GM23338 (cell line): ENCODE measurements around the gene KIF17. TPM values are rescaled to one million over a fixed set of nuclear protein-coding genes. Genes with fewer than 3 reads are reported as not detected.

Experiments
- ATAC-seq: fragments of 200-7000 bp; cut with Tn5 transposase; 3 replicates; pipeline ENCODE4 v1.9.1; 2020
- DNase-seq: peaks from one replicate; pipeline ENCODE4 v3.0.0-alpha.2; 2015; ENCODE audit warnings: low spot score
- H2AFZ ChIP-seq: fragments of 200-600 bp; sonication (generic); 2 replicates; pipeline ENCODE4 v1.8.0; 2016; ENCODE audit warnings: antibody characterized with exemption, mild to moderate bottlenecking, moderate library complexity
- H3F3A ChIP-seq: fragments of 200-600 bp; sonication (generic); replicated peaks from 2 replicates; pipeline ENCODE4 v1.8.0; 2017; ENCODE audit warnings: antibody characterized with exemption, mixed run types, low read depth
- H3K27ac ChIP-seq: fragments of 200-600 bp; sonication (generic); 2 replicates; pipeline ENCODE4 v1.6.1; 2016; ENCODE audit warnings: low read depth
- H3K27me3 ChIP-seq: fragments of 200-600 bp; sonication (generic); 2 replicates; pipeline ENCODE4 v1.8.0; 2016; ENCODE audit warnings: mild to moderate bottlenecking, mixed run types, moderate library complexity; ENCODE audit not compliant: insufficient read depth
- H3K36me3 ChIP-seq: fragments of 200-600 bp; sonication (generic); 2 replicates; pipeline ENCODE4 v1.8.0; 2016; ENCODE audit warnings: mild to moderate bottlenecking; ENCODE audit not compliant: insufficient read depth
- H3K4me1 ChIP-seq: fragments of 200-600 bp; sonication (generic); 2 replicates; pipeline ENCODE4 v1.8.0; 2016; ENCODE audit warnings: mild to moderate bottlenecking, moderate library complexity; ENCODE audit not compliant: insufficient read depth
- H3K4me2 ChIP-seq: fragments of 200-600 bp; sonication (generic); 2 replicates; pipeline ENCODE4 v1.7.1; 2017; ENCODE audit warnings: mixed run types
- H3K4me3 ChIP-seq: fragments of 200-600 bp; sonication (generic); 2 replicates; pipeline ENCODE4 v1.6.1; 2016; ENCODE audit warnings: mixed run types
- H3K79me2 ChIP-seq: fragments of 200-600 bp; sonication (generic); replicated peaks from 2 replicates; pipeline ENCODE4 v1.8.0; 2017; ENCODE audit warnings: mild to moderate bottlenecking; ENCODE audit not compliant: insufficient read depth
- H3K9me2 ChIP-seq: fragments of 200-600 bp; sonication (generic); 2 replicates; pipeline ENCODE4 v1.8.0; 2017; ENCODE audit not compliant: insufficient read depth
- H4K20me1 ChIP-seq: fragments of 200-600 bp; sonication (generic); replicated peaks from 2 replicates; pipeline ENCODE4 v1.8.0; 2017; ENCODE audit warnings: mild to moderate bottlenecking; ENCODE audit not compliant: insufficient read depth
- H3K27ac Mint-ChIP-seq: 2 replicates; pipeline ENCODE4 v1.8.0; 2020; ENCODE audit warnings: inconsistent platforms, mild to moderate bottlenecking, moderate library complexity, mixed read lengths
- H3K27me3 Mint-ChIP-seq: 3 replicates; pipeline ENCODE4 v1.8.0; 2022; ENCODE audit warnings: low read depth, mild to moderate bottlenecking, moderate library complexity, mixed read lengths, inconsistent platforms; ENCODE audit not compliant: insufficient read depth, poor library complexity
- H3K36me3 Mint-ChIP-seq: 3 replicates; pipeline ENCODE4 v1.8.0; 2021; ENCODE audit warnings: low read depth, mild to moderate bottlenecking, inconsistent platforms, moderate library complexity, mixed read lengths
- H3K4me1 Mint-ChIP-seq: 3 replicates; pipeline ENCODE4 v1.8.0; 2020; ENCODE audit warnings: mild to moderate bottlenecking, inconsistent platforms, mixed read lengths
- H3K4me3 Mint-ChIP-seq: 3 replicates; pipeline ENCODE4 v1.8.0; 2021; ENCODE audit warnings: moderate library complexity, mild to moderate bottlenecking, inconsistent platforms, mixed read lengths
- H3K9me3 Mint-ChIP-seq: 3 replicates; pipeline ENCODE4 v1.8.0; 2020; ENCODE audit warnings: moderate library complexity, mild to moderate bottlenecking, inconsistent platforms, mixed read lengths
- CREB1 ChIP-seq: fragments of 250-450 bp; sonication (Bioruptor Pico); IDR thresholded peaks from 2 replicates; pipeline ENCODE4 v1.5.0; 2020; ENCODE audit warnings: low read depth, mild to moderate bottlenecking, moderate library complexity
- POLR2AphosphoS5 ChIP-seq: IDR thresholded peaks from 2 replicates; pipeline ENCODE4 v1.6.1; 2016; ENCODE audit warnings: antibody characterized with exemption, low read depth
- polyA plus RNA-seq: library from polyadenylated mRNA; unstranded; fragments of >200 nt; fragmentation: Nextera tagmentation; extraction: Ambion mirVana; gene quantifications from 2 replicates; pipeline ENCODE4 v1.2.1, GENCODE V29; 2016
- total RNA-seq: library from RNA; depleted of rRNA; stranded (reverse); fragments of >200 nt; shearing (Covaris generic); gene quantifications from 2 replicates; pipeline ENCODE4 v1.2.3, GENCODE V29; 2014
- TF ChIP-seq, protein P1 (sequence below): fragments of 250-450 bp; sonication (Bioruptor Pico); IDR thresholded peaks from 2 replicates; pipeline ENCODE4 v1.5.0; 2020; ENCODE audit warnings: mild to moderate bottlenecking, moderate library complexity
- TF ChIP-seq, protein P2 (sequence below), 2 experiments: fragments of 200-600 bp in 1 of 2; sonication (generic) in 1 of 2; conservative IDR thresholded peaks; 2 replicates each; pipeline versions ENCODE4 v1.5.1 to v1.6.1; 2016 to 2017; ENCODE audit warnings: antibody characterized with exemption in 2 of 2, low read depth in 2 of 2, mild to moderate bottlenecking in 2 of 2, moderate library complexity in 1 of 2

KIF17 gene
- total and polyA plus RNA-seq, 2 experiments from 2014 or later: 5.9 to 18.6 TPM

DNA sequence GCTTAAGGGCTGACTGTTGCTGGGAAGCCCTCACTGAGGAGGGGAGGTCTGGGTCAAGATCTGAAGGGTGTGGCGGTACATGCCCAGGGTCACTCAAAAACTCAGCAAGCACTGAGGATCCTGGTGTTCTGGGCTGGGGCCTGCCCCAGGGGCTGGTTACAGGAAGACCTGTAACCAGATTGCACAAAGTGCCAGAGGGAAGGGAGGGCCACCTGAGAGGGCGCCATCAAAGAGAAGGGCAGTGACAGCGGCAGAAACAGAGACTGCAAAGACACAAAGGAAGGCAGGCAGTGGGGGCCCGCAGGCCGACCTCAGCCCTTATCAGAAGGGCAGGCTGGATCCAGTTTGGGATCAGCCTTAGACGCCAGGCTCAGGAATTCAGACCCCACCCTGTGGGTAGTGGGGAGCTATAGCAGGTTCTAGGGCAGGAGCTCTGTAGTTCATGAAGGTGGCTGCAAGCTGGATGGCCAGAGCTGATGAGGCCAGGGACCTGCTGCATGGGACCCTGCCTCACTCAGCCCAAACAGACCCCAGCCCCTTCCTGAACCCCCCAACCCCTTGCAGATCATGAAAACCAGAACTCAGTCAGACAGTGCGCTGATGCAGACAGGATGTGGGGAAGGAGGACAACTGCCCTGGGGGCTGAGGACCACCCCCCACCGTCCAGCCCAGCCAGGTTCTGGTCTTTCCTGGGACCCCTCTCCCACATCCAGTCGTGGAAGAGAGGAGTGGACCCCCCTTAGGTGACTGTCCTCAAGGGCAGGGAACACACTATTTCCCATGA is 10.8 kb upstream of the KIF17 start (continued):
- TF ChIP-seq, protein P1, sequence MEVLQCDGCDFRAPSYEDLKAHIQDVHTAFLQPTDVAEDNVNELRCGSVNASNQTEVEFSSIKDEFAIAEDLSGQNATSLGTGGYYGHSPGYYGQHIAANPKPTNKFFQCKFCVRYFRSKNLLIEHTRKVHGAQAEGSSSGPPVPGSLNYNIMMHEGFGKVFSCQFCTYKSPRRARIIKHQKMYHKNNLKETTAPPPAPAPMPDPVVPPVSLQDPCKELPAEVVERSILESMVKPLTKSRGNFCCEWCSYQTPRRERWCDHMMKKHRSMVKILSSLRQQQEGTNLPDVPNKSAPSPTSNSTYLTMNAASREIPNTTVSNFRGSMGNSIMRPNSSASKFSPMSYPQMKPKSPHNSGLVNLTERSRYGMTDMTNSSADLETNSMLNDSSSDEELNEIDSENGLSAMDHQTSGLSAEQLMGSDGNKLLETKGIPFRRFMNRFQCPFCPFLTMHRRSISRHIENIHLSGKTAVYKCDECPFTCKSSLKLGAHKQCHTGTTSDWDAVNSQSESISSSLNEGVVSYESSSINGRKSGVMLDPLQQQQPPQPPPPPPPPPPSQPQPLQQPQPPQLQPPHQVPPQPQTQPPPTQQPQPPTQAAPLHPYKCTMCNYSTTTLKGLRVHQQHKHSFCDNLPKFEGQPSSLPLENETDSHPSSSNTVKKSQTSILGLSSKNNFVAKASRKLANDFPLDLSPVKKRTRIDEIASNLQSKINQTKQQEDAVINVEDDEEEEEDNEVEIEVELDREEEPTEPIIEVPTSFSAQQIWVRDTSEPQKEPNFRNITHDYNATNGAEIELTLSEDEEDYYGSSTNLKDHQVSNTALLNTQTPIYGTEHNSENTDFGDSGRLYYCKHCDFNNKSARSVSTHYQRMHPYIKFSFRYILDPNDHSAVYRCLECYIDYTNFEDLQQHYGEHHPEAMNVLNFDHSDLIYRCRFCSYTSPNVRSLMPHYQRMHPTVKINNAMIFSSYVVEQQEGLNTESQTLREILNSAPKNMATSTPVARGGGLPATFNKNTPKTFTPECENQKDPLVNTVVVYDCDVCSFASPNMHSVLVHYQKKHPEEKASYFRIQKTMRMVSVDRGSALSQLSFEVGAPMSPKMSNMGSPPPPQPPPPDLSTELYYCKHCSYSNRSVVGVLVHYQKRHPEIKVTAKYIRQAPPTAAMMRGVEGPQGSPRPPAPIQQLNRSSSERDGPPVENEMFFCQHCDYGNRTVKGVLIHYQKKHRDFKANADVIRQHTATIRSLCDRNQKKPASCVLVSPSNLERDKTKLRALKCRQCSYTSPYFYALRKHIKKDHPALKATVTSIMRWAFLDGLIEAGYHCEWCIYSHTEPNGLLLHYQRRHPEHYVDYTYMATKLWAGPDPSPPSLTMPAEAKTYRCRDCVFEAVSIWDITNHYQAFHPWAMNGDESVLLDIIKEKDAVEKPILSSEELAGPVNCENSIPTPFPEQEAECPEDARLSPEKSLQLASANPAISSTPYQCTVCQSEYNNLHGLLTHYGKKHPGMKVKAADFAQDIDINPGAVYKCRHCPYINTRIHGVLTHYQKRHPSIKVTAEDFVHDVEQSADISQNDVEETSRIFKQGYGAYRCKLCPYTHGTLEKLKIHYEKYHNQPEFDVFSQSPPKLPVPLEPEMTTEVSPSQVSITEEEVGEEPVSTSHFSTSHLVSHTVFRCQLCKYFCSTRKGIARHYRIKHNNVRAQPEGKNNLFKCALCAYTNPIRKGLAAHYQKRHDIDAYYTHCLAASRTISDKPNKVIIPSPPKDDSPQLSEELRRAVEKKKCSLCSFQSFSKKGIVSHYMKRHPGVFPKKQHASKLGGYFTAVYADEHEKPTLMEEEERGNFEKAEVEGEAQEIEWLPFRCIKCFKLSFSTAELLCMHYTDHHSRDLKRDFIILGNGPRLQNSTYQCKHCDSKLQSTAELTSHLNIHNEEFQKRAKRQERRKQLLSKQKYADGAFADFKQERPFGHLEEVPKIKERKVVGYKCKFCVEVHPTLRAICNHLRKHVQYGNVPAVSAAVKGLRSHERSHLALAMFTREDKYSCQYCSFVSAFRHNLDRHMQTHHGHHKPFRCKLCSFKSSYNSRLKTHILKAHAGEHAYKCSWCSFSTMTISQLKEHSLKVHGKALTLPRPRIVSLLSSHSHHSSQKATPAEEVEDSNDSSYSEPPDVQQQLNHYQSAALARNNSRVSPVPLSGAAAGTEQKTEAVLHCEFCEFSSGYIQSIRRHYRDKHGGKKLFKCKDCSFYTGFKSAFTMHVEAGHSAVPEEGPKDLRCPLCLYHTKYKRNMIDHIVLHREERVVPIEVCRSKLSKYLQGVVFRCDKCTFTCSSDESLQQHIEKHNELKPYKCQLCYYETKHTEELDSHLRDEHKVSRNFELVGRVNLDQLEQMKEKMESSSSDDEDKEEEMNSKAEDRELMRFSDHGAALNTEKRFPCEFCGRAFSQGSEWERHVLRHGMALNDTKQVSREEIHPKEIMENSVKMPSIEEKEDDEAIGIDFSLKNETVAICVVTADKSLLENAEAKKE (CRISPR knock-in tag): no peak

DNA sequence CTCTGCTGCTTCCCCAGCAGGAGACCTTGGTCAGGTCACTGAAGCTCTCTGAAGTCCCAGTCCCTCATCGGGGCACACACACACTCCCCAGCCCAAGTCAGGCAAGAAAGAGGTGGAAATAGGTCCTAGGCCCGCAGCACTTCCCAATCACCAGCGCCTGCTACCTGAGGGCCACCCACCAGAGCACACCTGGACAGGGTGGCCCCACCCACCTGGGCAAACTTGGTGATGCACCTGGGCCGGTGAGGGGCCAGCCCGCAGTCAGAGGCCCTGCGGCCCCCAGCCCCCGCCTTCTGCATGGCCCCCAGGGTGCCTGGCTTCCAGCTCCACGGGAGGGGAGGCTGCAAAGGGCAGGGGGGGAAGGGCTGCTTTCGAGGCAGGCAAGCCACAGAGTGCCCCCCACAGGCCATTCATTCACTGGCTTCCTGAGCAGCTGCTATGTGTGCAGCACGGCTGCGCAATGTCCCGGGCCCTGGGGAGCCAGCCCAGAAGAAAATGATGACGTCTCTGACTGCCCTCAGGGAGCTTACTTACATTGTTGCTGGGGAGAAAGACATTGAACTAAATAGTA is 10.0 kb upstream of the KIF17 start:
- Histone ChIP-seq H3K27me3 (peaks cover 24% of the 10 kb centered on the region), H3F3A (peaks cover 6% of the 10 kb centered on the region; the same call in 1 of the 2 replicates), H2AFZ (no peak overlapping the region), H4K20me1 (no peaks in the 10 kb centered on the region; the same call in 1 of the 2 replicates), H3K4me1 (peaks cover 31% of the 10 kb centered on the region), H3K4me2 (peak overlapping the region; percentile 75), H3K9me2 (no peaks in the 10 kb centered on the region), H3K79me2 (no peaks in the 10 kb centered on the region), H3K4me3 (peak overlapping the region; percentile 47), H3K27ac (no peak overlapping the region), H3K36me3 (no peaks in the 10 kb centered on the region)
- H3K4me3 Mint-ChIP-seq: peak overlapping the region; percentile 37
- DNase-seq (peak; percentile 83), ATAC-seq (peak; percentile 44)
- peaks cover 28% of the 10 kb centered on the region for H3K4me1 Mint-ChIP-seq
- H3K27me3 Mint-ChIP-seq: peaks cover 22% of the 10 kb centered on the region
- no peaks in the 10 kb centered on the region for H3K9me3 Mint-ChIP-seq
- H3K27ac Mint-ChIP-seq: peak overlapping the region; percentile 78; the same call in 1 of the 2 replicates
- TF ChIP-seq CREB1 (CRISPR knock-in tag) (peak; percentile 44; the same call in 1 of the 2 replicates), POLR2AphosphoS5 (no peak)
- TF ChIP-seq, protein P2, sequence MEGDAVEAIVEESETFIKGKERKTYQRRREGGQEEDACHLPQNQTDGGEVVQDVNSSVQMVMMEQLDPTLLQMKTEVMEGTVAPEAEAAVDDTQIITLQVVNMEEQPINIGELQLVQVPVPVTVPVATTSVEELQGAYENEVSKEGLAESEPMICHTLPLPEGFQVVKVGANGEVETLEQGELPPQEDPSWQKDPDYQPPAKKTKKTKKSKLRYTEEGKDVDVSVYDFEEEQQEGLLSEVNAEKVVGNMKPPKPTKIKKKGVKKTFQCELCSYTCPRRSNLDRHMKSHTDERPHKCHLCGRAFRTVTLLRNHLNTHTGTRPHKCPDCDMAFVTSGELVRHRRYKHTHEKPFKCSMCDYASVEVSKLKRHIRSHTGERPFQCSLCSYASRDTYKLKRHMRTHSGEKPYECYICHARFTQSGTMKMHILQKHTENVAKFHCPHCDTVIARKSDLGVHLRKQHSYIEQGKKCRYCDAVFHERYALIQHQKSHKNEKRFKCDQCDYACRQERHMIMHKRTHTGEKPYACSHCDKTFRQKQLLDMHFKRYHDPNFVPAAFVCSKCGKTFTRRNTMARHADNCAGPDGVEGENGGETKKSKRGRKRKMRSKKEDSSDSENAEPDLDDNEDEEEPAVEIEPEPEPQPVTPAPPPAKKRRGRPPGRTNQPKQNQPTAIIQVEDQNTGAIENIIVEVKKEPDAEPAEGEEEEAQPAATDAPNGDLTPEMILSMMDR (conservative IDR thresholded peaks at IDR 0.05; ENCODE audit: low read depth in 2 of 2): peak; percentile 57 to 73
- H3K36me3 Mint-ChIP-seq: no peaks in the 10 kb centered on the region
